Measurements from ENCODE around the gene TPGS1. TPM values are rescaled to one million over a fixed set of nuclear protein-coding genes. Genes with fewer than 3 reads are reported as not detected.
A peak's percentile ranks its signal among the peaks of the same experiment; 100 is the strongest.

Gene TPGS1
- total and polyA plus RNA-seq, 2 of the 8 experiments (the other 6 are each of a cell fraction or from before 2014, with no cell fraction given): 9.1 to 10.6 TPM

- ChIA-PET CTCF (ENCODE audit: partially characterized antibody) (interaction anchor here (0.5 kb wide), 1 partner anchor 366 kb away, joined by 3 read pairs; no protein-coding TSS in a partner anchor), POLR2A (ENCODE audit: partially characterized antibody) (interaction anchor here (1.5 kb wide), 1 partner anchor 8 kb away, joined by 4 read pairs; no protein-coding TSS in a partner anchor)
- TF ChIP-seq MAX (IDR thresholded peaks at IDR 0.05): no peak
- TF ChIP-seq CBX5 (IDR thresholded peaks at IDR 0.05; ENCODE audit: low read depth, low read length): no peak
- no peak for TF ChIP-seq ATF2 (IDR thresholded peaks at IDR 0.05; ENCODE audit: low read length)
- TF ChIP-seq MAFK (IDR thresholded peaks at IDR 0.05; ENCODE audit: low read depth, low read length): no peak
- no peak for TF ChIP-seq CHD1 (IDR thresholded peaks at IDR 0.05; ENCODE audit: low read depth, low read length)
- TF ChIP-seq CREB1 (IDR thresholded peaks at IDR 0.05): no peak
- TF ChIP-seq KDM4A (IDR thresholded peaks at IDR 0.05; ENCODE audit: low read depth, low read length, severe bottlenecking): no peak
- TF ChIP-seq RBBP5 (IDR thresholded peaks at IDR 0.05; ENCODE audit: borderline replicate concordance, low read depth, low read length): no peak
- TF ChIP-seq SIRT6 (IDR thresholded peaks at IDR 0.05; ENCODE audit: low read length): no peak
- no peak for TF ChIP-seq BACH1 (IDR thresholded peaks at IDR 0.05; ENCODE audit: low read length)
- TF ChIP-seq JUN (IDR thresholded peaks at IDR 0.05; ENCODE audit: low read depth, low read length): no peak
- TF ChIP-seq JUND (IDR thresholded peaks at IDR 0.05; ENCODE audit: low read length): no peak
- no peak for TF ChIP-seq CEBPB (IDR thresholded peaks at IDR 0.05; ENCODE audit: low read depth, low read length)
These were observed 6.9 kb downstream of the TPGS1 start for GRCh38 chr19:514166-514663.

More at GRCh38 chr19:514166-514663, 6.9 kb downstream of the TPGS1 start:
- no peak overlapping the region for H3K14ac ChIP-seq (ENCODE audit: insufficient read length)
- H4K5ac ChIP-seq (ENCODE audit: insufficient read length, low read depth, low read length): no peak overlapping the region
- no peak overlapping the region for H3K27ac ChIP-seq (ENCODE audit: low read depth, low read length)
- no peak overlapping the region; the same call in 1 of the 2 replicates for H2AK5ac ChIP-seq (ENCODE audit: low read depth, low read length)
- no peak overlapping the region for H2BK120ac ChIP-seq (replicated peaks; ENCODE audit: low read depth, low read length)
- no peak overlapping the region for H2BK15ac ChIP-seq (ENCODE audit: low read length)
- peaks cover 0 to 6% (median 3%) of the 10 kb centered on the region in 4 experiments; a peak in 4 of 8 replicates for H3K36me3 ChIP-seq (ENCODE audit: control insufficient read depth in 2 of 4, insufficient read depth in 4 of 4, low read length in 3 of 4)
- no peak overlapping the region for H2AFZ ChIP-seq (ENCODE audit: low read length)
- no peak overlapping the region for H3K4ac ChIP-seq (replicated peaks; ENCODE audit: insufficient read length, low read depth, low read length)
- WGBS, 2 experiments (ENCODE audit: extremely low coverage in 1 of 2, insufficient coverage in 1 of 2, insufficient read length in 1 of 2, insufficient replicate concordance in 2 of 2, low coverage in 1 of 2, low lambda C conversion rate in 2 of 2, missing lambda C conversion rate in 1 of 2): 90% methylated on average over 9 of the region's 9 CpGs; no CpG with 5 or more reads in 1 of the 2 experiments
- no peak overlapping the region for H4K91ac ChIP-seq (replicated peaks; ENCODE audit: insufficient read length, low read length)
- 0 out of 2 replicates have a peak overlapping the region, but pooled peaks have one; percentile 31 for H4K8ac ChIP-seq (ENCODE audit: extremely low read depth, insufficient read depth, low read length)
- H3K79me2 ChIP-seq (ENCODE audit: control insufficient read depth in 1 of 2, insufficient read depth in 2 of 2, low read length in 2 of 2): no peaks in the 10 kb centered on the region
- H3K4me3 ChIP-seq (ENCODE audit: extremely low read depth in 1 of 4, insufficient read depth in 2 of 4, low read depth in 3 of 4, low read length in 4 of 4): no peak overlapping the region
- H3K23me2 ChIP-seq (ENCODE audit: low read depth, low read length): no peaks in the 10 kb centered on the region
- H3K4me1 ChIP-seq (replicated peaks in 1 of 4; ENCODE audit: control insufficient read depth in 3 of 4, insufficient read depth in 4 of 4, low read length in 3 of 4): peaks cover 0 to 9% (median 8%) of the 10 kb centered on the region in 4 experiments; a peak in 5 of 7 replicates
- no peak overlapping the region for H2BK12ac ChIP-seq (ENCODE audit: low read depth, low read length)
- no peak overlapping the region for H3K18ac ChIP-seq (ENCODE audit: extremely low read depth, low read length)
- no peak overlapping the region for H3K9ac ChIP-seq (replicated peaks in 1 of 4; ENCODE audit: extremely low read depth in 1 of 4, low read depth in 3 of 4, low read length in 3 of 4)
- H3K9me3 ChIP-seq (ENCODE audit: insufficient read depth in 2 of 2, low read depth in 1 of 2, low read length in 1 of 2): no peaks in the 10 kb centered on the region; a peak in 2 of 4 replicates
- H4K20me1 ChIP-seq (replicated peaks in 1 of 2; ENCODE audit: control insufficient read depth in 1 of 2, insufficient read depth in 2 of 2, low read length in 2 of 2): peaks cover 0 to 11% of the 10 kb centered on the region in 2 experiments
- peaks cover 5% of the 10 kb centered on the region; the same call in 1 of the 2 replicates for H3K79me1 ChIP-seq (ENCODE audit: low read depth, low read length)
- H3K4me2 ChIP-seq (ENCODE audit: insufficient read depth in 1 of 2, low read depth in 2 of 2, low read length in 2 of 2): no peak overlapping the region
- no peak overlapping the region for H2BK20ac ChIP-seq (ENCODE audit: low read length)
- H3K56ac ChIP-seq (replicated peaks; ENCODE audit: insufficient read length, low read depth, low read length): no peak overlapping the region
- DNase-seq (ENCODE audit: low read depth in 1 of 2, low spot score in 2 of 2): no peak
- no peak for FAIRE-seq
- H3K23ac ChIP-seq (ENCODE audit: insufficient read length): no peak overlapping the region
- H2BK5ac ChIP-seq (ENCODE audit: low read depth, low read length): no peak overlapping the region
- no peaks in the 10 kb centered on the region for H3K27me3 ChIP-seq (replicated peaks in 1 of 4; ENCODE audit: control insufficient read depth in 3 of 4, extremely low read depth in 1 of 4, insufficient read depth in 3 of 4, low read length in 3 of 4)
